K562 (cell line): ENCODE data around the gene IL12A. TPM values are rescaled to one million over a fixed set of nuclear protein-coding genes. Genes with fewer than 3 reads are reported as not detected.

Experiments used
- ATAC-seq: fragments of 200-7000 bp; cut with Tn5 transposase; 3 replicates; pipeline ENCODE4 v1.9.1; 2020; ENCODE audit warnings: moderate library complexity
- BruUV-seq: library from RNA; stranded (reverse); fragments of 400-500 nt; replicated peaks from 2 replicates; lab custom pipeline; 2021; lab: Mats Ljungman, UMichigan
- CTCF ChIA-PET: fragments of 300-600 bp; formaldehyde crosslinking; extraction: SDS; loops from one replicate; lab custom pipeline; 2021; ENCODE audit warnings: low intra/inter-chr PET ratio; lab: Yijun Ruan, JAX
- POLR2A ChIA-PET: fragments of 300-600, 350-650 bp; sonication (Branson Sonifier 250); formaldehyde crosslinking; extraction: SDS; loops from one replicate; lab custom pipeline; 2021; ENCODE audit warnings: antibody characterized with exemption, inconsistent platforms; lab: Yijun Ruan, JAX
- DNase-seq, 4 experiments: peaks; one replicate each; pipeline versions ENCODE4 v3.0.0 to v3.0.0-alpha.2; 2011 to 2018; ENCODE audit warnings: low spot score in 3 of 4, mixed read lengths in 3 of 4; ENCODE audit errors: extremely low read depth in 1 of 4
- FAIRE-seq: peaks from 2 replicates; lab custom pipeline; 2011; peaks lifted over from hg19 to GRCh38; lab: Jason Lieb, UNC
- H2AFZ ChIP-seq: 2 replicates; pipeline ENCODE4 v1.6.0; 2011; ENCODE audit warnings: low read depth, low read length, control low read depth, inconsistent platforms
- H3K27ac ChIP-seq: fragments of 200-600 bp; 3 replicates; pipeline ENCODE4 v1.8.0; 2011; ENCODE audit warnings: low read depth, mild to moderate bottlenecking, control low read depth, inconsistent platforms, low read length, moderate library complexity, mixed read lengths; ENCODE audit errors: extremely low read depth
- H3K27me3 ChIP-seq, 2 experiments: fragments of 300-600 bp in 1 of 2; 2 replicates in 1 of 2; 3 replicates in 1 of 2; pipeline versions ENCODE4 v1.6.0 to v1.8.0; 2011; ENCODE audit warnings: inconsistent platforms in 2 of 2, low read length in 2 of 2, mild to moderate bottlenecking in 1 of 2, mixed read lengths in 1 of 2, moderate library complexity in 1 of 2; ENCODE audit not compliant: control insufficient read depth in 2 of 2, insufficient read depth in 2 of 2
- H3K36me3 ChIP-seq: fragments of 300-600 bp; 3 replicates; pipeline ENCODE4 v1.8.0; 2011; ENCODE audit warnings: mild to moderate bottlenecking, low read length, inconsistent platforms; ENCODE audit not compliant: control insufficient read depth, insufficient read depth
- H3K4me1 ChIP-seq, 2 experiments: fragments of 200-600 bp in 1 of 2; replicated peaks in 1 of 2; 2 replicates in 1 of 2; 3 replicates in 1 of 2; pipeline versions ENCODE4 v1.5.1 to v1.8.0; 2011; ENCODE audit warnings: inconsistent platforms in 2 of 2, low read length in 2 of 2, mild to moderate bottlenecking in 1 of 2, mixed read lengths in 1 of 2, moderate library complexity in 1 of 2; ENCODE audit not compliant: control insufficient read depth in 2 of 2, insufficient read depth in 2 of 2
- H3K4me2 ChIP-seq: 2 replicates; pipeline ENCODE4 v1.6.1; 2011; ENCODE audit warnings: low read length, control low read depth, inconsistent platforms, mixed read lengths; ENCODE audit not compliant: insufficient read depth
- H3K4me3 ChIP-seq: fragments of 200-600 bp; sonication (generic), shearing (Covaris generic); 2 replicates; pipeline ENCODE4 v1.5.1; 2016; ENCODE audit warnings: control low read depth, inconsistent platforms
- H3K79me2 ChIP-seq: fragments of 200-600 bp; 3 replicates; pipeline ENCODE4 v1.8.0; 2011; ENCODE audit warnings: low read length, inconsistent platforms; ENCODE audit not compliant: control insufficient read depth, insufficient read depth
- H3K9ac ChIP-seq, 2 experiments: 2 replicates each; pipeline versions ENCODE4 v1.6.0 to v1.6.1; 2011; ENCODE audit warnings: low read depth in 2 of 2, low read length in 2 of 2, control low read depth in 1 of 2, inconsistent platforms in 1 of 2, mild to moderate bottlenecking in 1 of 2, mixed read lengths in 1 of 2; ENCODE audit not compliant: insufficient read depth in 1 of 2
- H3K9me1 ChIP-seq: one replicate; pipeline ENCODE4 v1.6.0; 2011; ENCODE audit warnings: inconsistent platforms, mild to moderate bottlenecking, low read length, moderate library complexity; ENCODE audit not compliant: control insufficient read depth, insufficient read depth
- H3K9me3 ChIP-seq: replicated peaks from 2 replicates; pipeline ENCODE4 v1.5.1; 2011; ENCODE audit warnings: low read depth, low read length, inconsistent platforms; ENCODE audit not compliant: control insufficient read depth, insufficient read depth
- H4K20me1 ChIP-seq: replicated peaks from 2 replicates; pipeline ENCODE4 v1.6.1; 2011; ENCODE audit warnings: low read length, inconsistent platforms, mixed read lengths; ENCODE audit not compliant: control insufficient read depth, insufficient read depth
- ETS2 ChIP-seq: IDR thresholded peaks from 2 replicates; pipeline ENCODE4 v1.6.1; 2016; ENCODE audit warnings: borderline replicate concordance, missing genetic modification characterization, mild to moderate bottlenecking, moderate library complexity, missing compliant biosample characterization; ENCODE audit not compliant: poor library complexity, severe bottlenecking
- GATAD2B ChIP-seq: fragments of 450-650 bp; IDR thresholded peaks from 2 replicates; pipeline ENCODE4 v1.6.1; 2017; ENCODE audit warnings: mild to moderate bottlenecking, borderline replicate concordance
- THAP12 ChIP-seq: fragments of 250-450 bp; sonication (Bioruptor Pico); IDR thresholded peaks from 2 replicates; pipeline ENCODE4 v1.9.0; 2021; ENCODE audit warnings: mild to moderate bottlenecking, inconsistent platforms
- ZNF274 ChIP-seq: IDR thresholded peaks from 2 replicates; pipeline ENCODE4 v1.6.1; 2011; ENCODE audit warnings: low read depth, mild to moderate bottlenecking, low read length, moderate library complexity, borderline replicate concordance
- ZNF324 ChIP-seq: fragments of 250-450 bp; sonication (Bioruptor Pico); IDR thresholded peaks from 2 replicates; pipeline ENCODE4 v1.4.0; 2020; ENCODE audit warnings: mild to moderate bottlenecking
- WGBS: fragments of 100-300 bp; shearing (Covaris generic); methylation state at CpG from one replicate; pipeline ENCODE4 v1.1.6; 2016; ENCODE audit warnings: low coverage, mixed read lengths; ENCODE audit not compliant: insufficient coverage; ENCODE audit errors: missing lambda C conversion rate; 5-methylcytosine and 5-hydroxymethylcytosine counted together
- in situ Hi-C: fragments of 300-500 bp; cut with MboI; formaldehyde crosslinking; loops from 4 replicates; pipeline ENCODE4 v1.15.0; 2018; ENCODE audit warnings: inconsistent platforms, mixed read lengths
- intact Hi-C: fragments of 100-400 bp; cut with micrococcal nuclease; formaldehyde crosslinking; loops from 2 replicates; pipeline ENCODE4 v1.14.2; 2022
- polyA plus RNA-seq, 8 experiments: library from polyadenylated mRNA; depleted of rRNA in 4 of 8; stranded (reverse) in 5 of 8; unstranded in 3 of 8; fragments of >200 nt; fragmentation: Nextera tagmentation in 2 of 8; fragmentation: Illumina TruSeq in 1 of 8; extraction: Ambion mirVana in 2 of 8; extraction: Trizol in 1 of 8; gene quantifications; 2 replicates each; pipeline versions ENCODE4 v1.2.1 to v1.2.3, GENCODE V29; 2011 to 2014; ENCODE audit warnings: inconsistent platforms in 1 of 8, missing spikeins in 1 of 8
- total RNA-seq, 7 experiments: library from RNA; depleted of rRNA in 6 of 7; stranded (reverse); fragments of >200 nt in 6 of 7; fragmentation: Illumina TruSeq in 2 of 7; extraction: Trizol in 2 of 7; gene quantifications; 2 replicates each; pipeline versions ENCODE4 v1.2.1 to v1.2.3, GENCODE V29; 2011 to 2021; ENCODE audit warnings: low replicate concordance in 1 of 7

IL12A gene
- total and polyA plus RNA-seq, 9 of the 15 experiments (the other 6 are each of a cell fraction or from before 2014, with no cell fraction given) = not detected

GRCh38 chr3:160018959-160019358, 30.3 kb downstream of the IL12A start:
- Histone ChIP-seq H3K9ac (no peak overlapping the region), H3K9me1 (no peaks in the 10 kb centered on the region), H4K20me1 (no peaks in the 10 kb centered on the region), H3K9me3 (no peaks in the 10 kb centered on the region), H3K4me1 (no peaks in the 10 kb centered on the region), H3K36me3 (no peaks in the 10 kb centered on the region), H3K79me2 (no peaks in the 10 kb centered on the region), H3K4me3 (no peak overlapping the region), H3K4me2 (no peak overlapping the region), H3K27ac (no peak overlapping the region), H2AFZ (no peak overlapping the region), H3K27me3 (peaks cover 0 to 10% of the 10 kb centered on the region in 2 experiments)
- TF ChIP-seq GATAD2B (no peak), ETS2 (tag) (no peak), ZNF274 (no peak), ZNF324 (no peak), THAP12 (CRISPR knock-in tag) (no peak)
- in situ Hi-C loops = no loop called here
- CTCF ChIA-PET = no interaction called here
- no TSS peak for BruUV-seq
- POLR2A ChIA-PET = no interaction called here
- 3% methylated on average over 5 of the region's 5 CpGs for WGBS
- intact Hi-C loops = no loop called here
- ATAC-seq (no peak), FAIRE-seq (no peak), DNase-seq (no peak)
